Adipose tissue (tissue), 3 donors: ENCODE measurements around the gene GAL3ST3. TPM values are rescaled to one million over a fixed set of nuclear protein-coding genes. Genes with fewer than 3 reads are reported as not detected.
"Not testable (repeated sequence)": the region's sequence is repeated elsewhere in the genome, so short reads cannot be mapped to it uniquely, and the experiment has no call there.

ENCODE experiments used
- H3K27ac ChIP-seq: one replicate; pipeline ENCODE4 v1.5.1; 2013; ENCODE audit warnings: low read depth, low read length
- WGBS, 3 donors: extraction: QIAGEN DNeasy Blood & Tissue Kit; methylation state at CpG; one replicate each; pipeline ENCODE4 v1.1.7; 2013; 5-methylcytosine and 5-hydroxymethylcytosine counted together
- polyA plus RNA-seq, 3 donors: library from polyadenylated mRNA; stranded (reverse); fragments of 200-250 nt; gene quantifications; one replicate each; pipeline ENCODE4 v1.2.3, GENCODE V29; 2013
- donor health status: healthy with polysubstance abuse.
- donor health status: Bipolar disorder and iron deficiency.
- donor health status: healthy.

The GAL3ST3 gene
- polyA plus RNA-seq, 3 donors, result 0.64 TPM; not detected in 2

- H3K27ac ChIP-seq, result no peak overlapping the region
- WGBS, 3 donors, result 76 to 88% (median 77%) methylated on average over 25 of the region's 25 CpGs
Observed at GRCh38 chr11:66020618-66021357, 28.2 kb downstream of the GAL3ST3 start.

- WGBS, 3 donors, result 68 to 74% (median 74%) methylated on average over 8 of the region's 8 CpGs
- no peak overlapping the region for H3K27ac ChIP-seq
Observed at GRCh38 chr11:66020212-66020611, 28.7 kb downstream of the GAL3ST3 start.

- H3K27ac ChIP-seq, result no peak overlapping the region
- WGBS, 3 donors, result 77 to 79% (median 77%) methylated on average over 4 of the region's 4 CpGs
Observed at GRCh38 chr11:66017321-66017720, 31.6 kb downstream of the GAL3ST3 start.

GRCh38 chr11:66016793-66017177 lies 32.2 kb downstream of the GAL3ST3 start:
- 85 to 90% (median 87%) methylated on average over 9 to 10 of the region's 10 CpGs for WGBS, 3 donors
- H3K27ac ChIP-seq, result no peak overlapping the region

GRCh38 chr11:66015936-66016792 lies 32.8 kb downstream of the GAL3ST3 start:
- no peak overlapping the region for H3K27ac ChIP-seq

GRCh38 chr11:66015454-66015881 lies 33.5 kb downstream of the GAL3ST3 start:
- no peak overlapping the region for H3K27ac ChIP-seq
- 59 to 76% (median 75%) methylated on average over 7 of the region's 7 CpGs for WGBS, 3 donors

More at GRCh38 chr11:66015936-66016792, 32.8 kb downstream of the GAL3ST3 start:
- 80 to 87% (median 85%) methylated on average over 16 to 18 of the region's 18 CpGs for WGBS, 3 donors

- no peak overlapping the region for H3K27ac ChIP-seq
- 82 to 87% (median 83%) methylated on average over 6 of the region's 6 CpGs for WGBS, 3 donors
Observed at GRCh38 chr11:66014804-66015453, 34.0 kb downstream of the GAL3ST3 start.

GRCh38 chr11:66013762-66014100 lies 35.2 kb downstream of the GAL3ST3 start:
- H3K27ac ChIP-seq, result no peak overlapping the region
- 62 to 80% (median 78%) methylated on average over 7 of the region's 7 CpGs for WGBS, 3 donors

- WGBS, 3 donors, result 41 to 51% (median 49%) methylated on average over 12 of the region's 12 CpGs
- H3K27ac ChIP-seq, result no peak overlapping the region
Observed at GRCh38 chr11:66012946-66013761, 35.8 kb downstream of the GAL3ST3 start.

- H3K27ac ChIP-seq, result no peak overlapping the region
- WGBS, 3 donors, result 55 to 63% (median 56%) methylated on average over 11 of the region's 12 CpGs
Observed at GRCh38 chr11:66012371-66012945, 36.5 kb downstream of the GAL3ST3 start.

GRCh38 chr11:66011785-66012303 lies 37.1 kb downstream of the GAL3ST3 start, which contains the start of gene CST6:
Gene CST6, plus strand, starts transcription at chr11:66012008. Its CDS starts 37 bp downstream, at chr11:66012045.
- H3K27ac ChIP-seq, result no peak within 1 kb of the TSS
- 6 to 8% (median 7%) methylated on average over 45 to 61 of the region's 61 CpGs for WGBS, 3 donors

GRCh38 chr11:66011239-66011784 lies 37.6 kb downstream of the GAL3ST3 start:
- 33 to 54% (median 54%) methylated on average over 13 to 14 of the region's 14 CpGs for WGBS, 3 donors
- no peak overlapping the region for H3K27ac ChIP-seq

GRCh38 chr11:66010036-66010435 lies 38.9 kb downstream of the GAL3ST3 start:
- H3K27ac ChIP-seq, result not testable (repeated sequence)

GRCh38 chr11:66008468-66009101 lies 40.4 kb downstream of the GAL3ST3 start:
- 46 to 66% (median 54%) methylated on average over 9 to 10 of the region's 10 CpGs for WGBS, 3 donors
- H3K27ac ChIP-seq, result no peak overlapping the region

More at GRCh38 chr11:66010036-66010435, 38.9 kb downstream of the GAL3ST3 start:
- 67 to 76% (median 70%) methylated on average over 4 of the region's 4 CpGs for WGBS, 3 donors

- WGBS, 3 donors, result 59 to 89% (median 89%) methylated on average over 2 of the region's 2 CpGs
- no peak overlapping the region for H3K27ac ChIP-seq
Observed at GRCh38 chr11:66008095-66008467, 40.9 kb downstream of the GAL3ST3 start.

GRCh38 chr11:66007201-66007634 lies 41.7 kb downstream of the GAL3ST3 start:
- WGBS, 3 donors, result 31 to 69% (median 64%) methylated on average over 5 of the region's 5 CpGs
- H3K27ac ChIP-seq, result no peak overlapping the region

GRCh38 chr11:66006891-66007176 lies 42.1 kb downstream of the GAL3ST3 start:
- 73 to 83% (median 83%) methylated on average over 4 of the region's 4 CpGs for WGBS, 3 donors
- no peak overlapping the region for H3K27ac ChIP-seq
